ENCODE results near the gene IFITM1. TPM values are rescaled to one million over a fixed set of nuclear protein-coding genes. Genes with fewer than 3 reads are reported as not detected.
"Not testable (repeated sequence)": the region's sequence is repeated elsewhere in the genome, so short reads cannot be mapped to it uniquely, and the experiment has no call there.

IFITM1 gene
- polyA plus RNA-seq, 3 donors: 26.0 to 49.5 (median 36.3) TPM

GRCh38 chr11:332651-333480 is 19.0 kb downstream of the IFITM1 start:
- peaks cover 2 to 3% of the 10 kb centered on the region in 2 donors for H3K36me3 Mint-ChIP-seq
- Histone ChIP-seq H3K27me3 (ENCODE audit: control insufficient read depth in 2 of 2, insufficient read depth in 2 of 2, low read length in 2 of 2) (no peaks in the 10 kb centered on the region), H3K4me2 (replicated peaks; ENCODE audit: extremely low read depth, low read length, poor library complexity, severe bottlenecking) (no peak overlapping the region), H3K27ac (ENCODE audit: low read depth in 1 of 2, low read length in 2 of 2) (no peak overlapping the region), H2AFZ (ENCODE audit: insufficient read depth, low read depth, low read length, poor library complexity, severe bottlenecking) (no peak overlapping the region), H3K4me1 (ENCODE audit: control insufficient read depth in 1 of 2, insufficient read depth in 2 of 2, low read length in 2 of 2) (peaks cover 22 to 34% of the 10 kb centered on the region in 2 donors), H3K79me2 (ENCODE audit: insufficient read depth, low read length) (no peaks in the 10 kb centered on the region), H3K9me3 (replicated peaks in 1 of 2; ENCODE audit: control insufficient read depth in 1 of 2, insufficient read depth in 1 of 2, low read length in 2 of 2) (peaks cover 7 to 23% of the 10 kb centered on the region in 2 donors), H3K4me3 (replicated peaks in 1 of 3; ENCODE audit: low read depth in 2 of 3, low read length in 3 of 3) (no peak overlapping the region), H3K9ac (ENCODE audit: insufficient read depth, low read length, poor library complexity, severe bottlenecking) (no peak overlapping the region), H3K36me3 (replicated peaks in 1 of 2; ENCODE audit: control insufficient read depth in 1 of 2, insufficient read depth in 2 of 2, low read length in 2 of 2) (no peaks in the 10 kb centered on the region), H4K20me1 (ENCODE audit: insufficient read depth, low read length) (no peaks in the 10 kb centered on the region)
- no peak overlapping the region for H3K4me3 Mint-ChIP-seq
- intact Hi-C loops (cut with micrococcal nuclease): no loop called here
- H3K4me1 Mint-ChIP-seq: peaks cover 39% of the 10 kb centered on the region
- DNase-seq: no peak
- H3K27me3 Mint-ChIP-seq (ENCODE audit: low read depth in 3 of 3): peaks cover 5 to 9% (median 8%) of the 10 kb centered on the region in 3 donors
- 81% methylated on average over 19 of the region's 23 CpGs for WGBS (ENCODE audit: insufficient coverage)
- peaks cover 15 to 24% (median 21%) of the 10 kb centered on the region in 7 donors for H3K9me3 Mint-ChIP-seq
- no peak for TF ChIP-seq CTCF (IDR thresholded peaks at IDR 0.05)
- peak overlapping the region in 1 of 7 donors; percentile 68 for H3K27ac Mint-ChIP-seq

GRCh38 chr11:333616-334263 is 19.9 kb downstream of the IFITM1 start:
- H3K4me2 ChIP-seq (replicated peaks; ENCODE audit: extremely low read depth, low read length, poor library complexity, severe bottlenecking); H3K9ac ChIP-seq (ENCODE audit: insufficient read depth, low read length, poor library complexity, severe bottlenecking): not testable (repeated sequence)
- H3K4me1 Mint-ChIP-seq: peaks cover 33% of the 10 kb centered on the region

More at GRCh38 chr11:333616-334263, 19.9 kb downstream of the IFITM1 start:
- Histone ChIP-seq H3K9me3 (replicated peaks in 1 of 2; ENCODE audit: control insufficient read depth in 1 of 2, insufficient read depth in 1 of 2, low read length in 2 of 2) (peaks cover 7 to 23% of the 10 kb centered on the region in 2 donors), H3K4me1 (ENCODE audit: control insufficient read depth in 1 of 2, insufficient read depth in 2 of 2, low read length in 2 of 2) (peaks cover 19 to 26% of the 10 kb centered on the region in 2 donors)
- H4K20me1 ChIP-seq (ENCODE audit: insufficient read depth, low read length); H3K27ac Mint-ChIP-seq; H3K27me3 Mint-ChIP-seq (ENCODE audit: low read depth in 3 of 3); DNase-seq; H3K36me3 Mint-ChIP-seq; H3K4me3 Mint-ChIP-seq; H3K27ac ChIP-seq (ENCODE audit: low read depth in 1 of 2, low read length in 2 of 2); intact Hi-C loops (cut with micrococcal nuclease); H2AFZ ChIP-seq (ENCODE audit: insufficient read depth, low read depth, low read length, poor library complexity, severe bottlenecking); H3K27me3 ChIP-seq (ENCODE audit: control insufficient read depth in 2 of 2, insufficient read depth in 2 of 2, low read length in 2 of 2); H3K4me3 ChIP-seq (replicated peaks in 1 of 3; ENCODE audit: low read depth in 2 of 3, low read length in 3 of 3); H3K36me3 ChIP-seq (replicated peaks in 1 of 2; ENCODE audit: control insufficient read depth in 1 of 2, insufficient read depth in 2 of 2, low read length in 2 of 2); H3K79me2 ChIP-seq (ENCODE audit: insufficient read depth, low read length): not testable (repeated sequence)
- peaks cover 15 to 24% (median 21%) of the 10 kb centered on the region in 7 donors for H3K9me3 Mint-ChIP-seq
- WGBS (ENCODE audit: insufficient coverage): 89% methylated on average over 9 of the region's 17 CpGs
